Measurements from ENCODE around the gene CFAP43. TPM values are rescaled to one million over a fixed set of nuclear protein-coding genes. Genes with fewer than 3 reads are reported as not detected.

Gene CFAP43
- total and polyA plus RNA-seq, 9 of the 15 experiments (the other 6 are each of a cell fraction or from before 2014, with no cell fraction given) = 0.07 to 0.86 (median 0.11) TPM; not detected in 1

- TF ChIP-seq ZBTB34 (CRISPR knock-in tag; IDR thresholded peaks at IDR 0.05) (no peak), DPF2 (IDR thresholded peaks at IDR 0.05) (peak; percentile 90), CBFB (CRISPR knock-in tag; IDR thresholded peaks at IDR 0.05) (no peak), USF1 (CRISPR knock-in tag; IDR thresholded peaks at IDR 0.05) (no peak), KDM1A (IDR thresholded peaks at IDR 0.05) (peak; percentile 65 to 81; a peak in 3 of 4 replicates), CHD4 (IDR thresholded peaks at IDR 0.05; ENCODE audit: insufficient read depth, insufficient replicate concordance, low read depth, low read length, poor library complexity, severe bottlenecking) (no peak), LEF1 (IDR thresholded peaks at IDR 0.05) (peak; percentile 73; the same call in 1 of the 2 replicates), SMARCA5 (IDR thresholded peaks at IDR 0.05) (no peak), ZBTB7A (IDR thresholded peaks at IDR 0.05; ENCODE audit: borderline replicate concordance, control insufficient read depth, low read depth, low read length) (peak; percentile 41; the same call in 1 of the 2 replicates), CREB1 (IDR thresholded peaks at IDR 0.05) (peak; percentile 37; the same call in 1 of the 2 replicates), CREB1 (CRISPR knock-in tag; IDR thresholded peaks at IDR 0.05) (no peak), CTCFL (IDR thresholded peaks at IDR 0.05; ENCODE audit: borderline replicate concordance, insufficient read depth, low read depth, low read length, poor library complexity, severe bottlenecking) (no peak), ARID4B (CRISPR knock-in tag; IDR thresholded peaks at IDR 0.05) (no peak), CAMTA2 (CRISPR knock-in tag; conservative IDR thresholded peaks at IDR 0.05) (no peak), ZNF586 (CRISPR knock-in tag; conservative IDR thresholded peaks at IDR 0.05) (no peak), ARID2 (IDR thresholded peaks at IDR 0.05) (no peak), FOXK2 (conservative IDR thresholded peaks at IDR 0.05 in 1 of 2, IDR thresholded peaks at IDR 0.05 in 1 of 2; ENCODE audit: low read depth in 2 of 2) (peak; percentile 46 to 54; a peak in 1 of 4 replicates), TCF3 (CRISPR knock-in tag; IDR thresholded peaks at IDR 0.05) (peak; percentile 71), FOXA3 (CRISPR knock-in tag; conservative IDR thresholded peaks at IDR 0.05 in 1 of 2, IDR thresholded peaks at IDR 0.05 in 1 of 2) (peak; percentile 33 to 90; a peak in 2 of 4 replicates), LARP7 (IDR thresholded peaks at IDR 0.05) (no peak), TBL1XR1 (IDR thresholded peaks at IDR 0.05; ENCODE audit: low read length in 2 of 2) (peak in 1 of 2 experiments; percentile 72; a peak in 2 of 4 replicates), TAF15 (IDR thresholded peaks at IDR 0.05; ENCODE audit: low read depth, low read length) (no peak)
Observed at GRCh38 chr10:104253106-104253505, 20.9 kb upstream of the CFAP43 start (continued).
